Measurements from ENCODE around the gene GPHB5.

DNA sequence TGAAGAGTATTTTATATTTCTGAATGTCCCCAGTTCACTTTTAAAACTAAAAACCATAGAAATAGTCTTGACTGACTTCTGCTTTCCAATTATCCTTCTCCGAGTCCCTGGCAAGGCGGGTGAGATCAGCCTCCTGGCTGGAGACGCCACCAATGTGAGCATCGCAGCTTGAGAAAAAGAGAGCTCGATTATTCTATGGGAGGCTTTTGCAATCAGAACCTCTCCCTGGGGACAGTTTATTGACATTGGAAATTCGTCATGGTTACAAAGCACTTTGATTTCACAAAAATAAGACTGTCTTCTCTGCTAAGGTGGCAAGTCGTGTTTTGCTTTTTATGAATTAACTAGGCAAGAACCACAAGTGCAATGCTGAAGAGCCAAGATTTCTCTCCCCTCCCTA is 23.6 kb upstream of the GPHB5 start:
- TF ChIP-seq POLR2AphosphoS5 (IDR thresholded peaks at IDR 0.05; ENCODE audit: low read depth, low read length) (no peak), SIN3A (IDR thresholded peaks at IDR 0.05; ENCODE audit: borderline replicate concordance, insufficient read depth, low read length) (no peak), TAF1 (IDR thresholded peaks at IDR 0.05; ENCODE audit: borderline replicate concordance, insufficient read depth, low read length) (no peak), FOXP2 (optimal IDR thresholded peaks at IDR 0.05; ENCODE audit: borderline replicate concordance, extremely low read depth, extremely low read length, insufficient read depth) (no peak)
- TF ChIP-seq, protein P1, sequence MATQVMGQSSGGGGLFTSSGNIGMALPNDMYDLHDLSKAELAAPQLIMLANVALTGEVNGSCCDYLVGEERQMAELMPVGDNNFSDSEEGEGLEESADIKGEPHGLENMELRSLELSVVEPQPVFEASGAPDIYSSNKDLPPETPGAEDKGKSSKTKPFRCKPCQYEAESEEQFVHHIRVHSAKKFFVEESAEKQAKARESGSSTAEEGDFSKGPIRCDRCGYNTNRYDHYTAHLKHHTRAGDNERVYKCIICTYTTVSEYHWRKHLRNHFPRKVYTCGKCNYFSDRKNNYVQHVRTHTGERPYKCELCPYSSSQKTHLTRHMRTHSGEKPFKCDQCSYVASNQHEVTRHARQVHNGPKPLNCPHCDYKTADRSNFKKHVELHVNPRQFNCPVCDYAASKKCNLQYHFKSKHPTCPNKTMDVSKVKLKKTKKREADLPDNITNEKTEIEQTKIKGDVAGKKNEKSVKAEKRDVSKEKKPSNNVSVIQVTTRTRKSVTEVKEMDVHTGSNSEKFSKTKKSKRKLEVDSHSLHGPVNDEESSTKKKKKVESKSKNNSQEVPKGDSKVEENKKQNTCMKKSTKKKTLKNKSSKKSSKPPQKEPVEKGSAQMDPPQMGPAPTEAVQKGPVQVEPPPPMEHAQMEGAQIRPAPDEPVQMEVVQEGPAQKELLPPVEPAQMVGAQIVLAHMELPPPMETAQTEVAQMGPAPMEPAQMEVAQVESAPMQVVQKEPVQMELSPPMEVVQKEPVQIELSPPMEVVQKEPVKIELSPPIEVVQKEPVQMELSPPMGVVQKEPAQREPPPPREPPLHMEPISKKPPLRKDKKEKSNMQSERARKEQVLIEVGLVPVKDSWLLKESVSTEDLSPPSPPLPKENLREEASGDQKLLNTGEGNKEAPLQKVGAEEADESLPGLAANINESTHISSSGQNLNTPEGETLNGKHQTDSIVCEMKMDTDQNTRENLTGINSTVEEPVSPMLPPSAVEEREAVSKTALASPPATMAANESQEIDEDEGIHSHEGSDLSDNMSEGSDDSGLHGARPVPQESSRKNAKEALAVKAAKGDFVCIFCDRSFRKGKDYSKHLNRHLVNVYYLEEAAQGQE (IDR thresholded peaks at IDR 0.05; ENCODE audit: insufficient read depth in 1 of 2, low read depth in 2 of 2, low read length in 2 of 2) = no peak
